ENCODE measurements around the gene RNF224. TPM values are rescaled to one million over a fixed set of nuclear protein-coding genes. Genes with fewer than 3 reads are reported as not detected.

The RNF224 gene
- total and polyA plus RNA-seq, 2 of the 13 experiments (the other 11 are each of a cell fraction or from before 2014, with no cell fraction given) = 0.09 TPM; not detected in 1

DNA sequence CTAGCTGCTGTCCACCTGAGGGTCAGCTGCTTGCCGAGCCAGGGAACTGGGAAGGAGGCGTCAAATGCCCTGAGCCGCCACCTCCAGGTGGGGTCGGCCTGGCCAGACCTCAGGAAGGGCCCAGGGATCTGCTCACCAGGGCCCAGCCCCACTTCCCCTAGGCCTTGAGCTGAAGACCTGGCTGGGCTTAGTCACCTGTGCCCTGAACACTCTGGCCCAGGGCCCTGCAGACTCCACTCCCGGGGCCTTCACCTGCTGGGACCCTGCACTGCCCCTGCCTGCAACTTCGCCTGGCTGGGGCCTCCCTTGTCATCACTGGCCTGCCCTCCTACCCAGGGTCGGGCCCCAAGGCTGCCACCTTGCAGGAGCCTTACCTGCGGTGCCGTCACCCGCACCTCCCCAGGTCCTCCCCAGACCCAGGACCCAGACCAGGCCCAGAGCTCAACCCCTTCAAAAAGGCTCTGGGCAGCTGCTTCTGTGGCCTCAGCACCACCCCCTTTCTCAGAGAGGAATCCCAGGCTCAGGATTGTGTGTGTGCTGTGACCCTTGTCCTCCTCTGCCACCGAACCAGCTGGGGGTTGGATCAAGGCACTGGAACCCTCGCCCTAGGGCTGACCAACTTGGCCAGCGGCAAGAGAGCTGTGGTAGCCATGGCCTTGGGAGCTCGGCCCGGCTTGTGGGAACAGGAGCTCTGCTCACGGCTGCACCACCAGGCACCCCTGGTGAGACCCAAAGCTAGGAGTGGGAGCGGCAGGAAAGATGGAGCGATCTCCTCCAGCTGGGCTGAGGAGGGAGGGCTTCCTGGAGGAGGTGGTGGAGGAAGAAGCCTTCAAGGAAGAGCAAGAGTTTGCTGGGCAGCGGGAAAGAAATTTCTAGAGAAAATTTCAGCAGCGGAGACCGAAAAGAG is 26.7 kb downstream of the RNF224 start (continued):
- TF ChIP-seq, protein P1, sequence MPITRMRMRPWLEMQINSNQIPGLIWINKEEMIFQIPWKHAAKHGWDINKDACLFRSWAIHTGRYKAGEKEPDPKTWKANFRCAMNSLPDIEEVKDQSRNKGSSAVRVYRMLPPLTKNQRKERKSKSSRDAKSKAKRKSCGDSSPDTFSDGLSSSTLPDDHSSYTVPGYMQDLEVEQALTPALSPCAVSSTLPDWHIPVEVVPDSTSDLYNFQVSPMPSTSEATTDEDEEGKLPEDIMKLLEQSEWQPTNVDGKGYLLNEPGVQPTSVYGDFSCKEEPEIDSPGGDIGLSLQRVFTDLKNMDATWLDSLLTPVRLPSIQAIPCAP (CRISPR knock-in tag; IDR thresholded peaks at IDR 0.05; ENCODE audit: low read depth) = no peak

DNA sequence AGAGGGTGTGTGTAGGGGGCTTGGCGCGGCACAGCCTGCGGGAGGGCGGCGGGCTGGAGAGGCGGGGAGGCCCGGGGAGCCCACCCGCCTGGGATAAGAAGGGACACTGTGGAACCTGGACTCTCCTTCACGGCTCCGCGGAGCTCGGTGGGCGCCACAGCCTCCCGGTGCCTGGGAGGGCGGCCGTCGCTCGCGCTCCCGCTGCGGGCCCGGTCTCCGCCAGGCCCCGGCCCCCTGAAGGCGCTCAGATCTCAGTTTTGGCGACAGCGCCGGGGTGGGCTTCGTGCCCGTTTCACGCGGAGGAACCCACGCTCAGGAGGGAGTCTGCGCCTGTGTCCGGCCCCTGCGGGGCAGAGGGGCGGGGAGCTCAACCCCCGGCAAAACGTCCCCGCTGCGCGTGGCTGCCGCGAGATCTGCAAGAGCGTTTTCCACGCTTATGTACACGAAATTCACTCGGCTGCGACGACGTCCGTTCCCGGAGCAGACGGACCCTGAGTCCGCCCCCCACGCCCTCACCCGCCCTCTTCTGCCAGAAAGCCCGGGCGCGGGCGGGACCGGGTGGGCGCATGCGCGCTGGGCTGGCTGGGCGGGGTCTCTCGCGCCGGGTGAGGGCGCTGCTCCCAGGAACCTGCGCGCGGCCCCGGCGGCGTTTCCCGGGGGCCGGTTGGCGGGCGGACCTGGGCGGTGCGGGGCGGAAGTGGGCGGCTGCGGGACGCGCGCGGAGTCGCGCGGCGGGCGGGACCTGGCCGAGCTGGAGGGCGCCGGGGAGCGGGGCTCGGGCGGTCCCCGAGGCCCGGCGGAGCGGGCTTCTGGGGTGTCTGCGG is 27.5 kb downstream of the RNF224 start, which contains the start of gene NELFB:
NELFB (plus strand) TSS at position 704 of the 824 bp plus-strand sequence.
- Histone ChIP-seq H3K9me3 (ENCODE audit: low read length) (no peaks in the 10 kb centered on the region), H3K36me3 (replicated peaks in 1 of 2; ENCODE audit: control insufficient read depth in 1 of 2, insufficient read depth in 2 of 2, low read length in 2 of 2) (peaks cover 11 to 17% of the 10 kb centered on the region in 2 experiments; a peak in 4 of 5 replicates), H3K4me2 (ENCODE audit: low read depth, low read length) (peak within 1 kb of the TSS; percentile 91), H3K79me2 (ENCODE audit: insufficient read depth, low read length) (peaks cover 18% of the 10 kb centered on the region), H3K27me3 (ENCODE audit: control insufficient read depth in 1 of 2, insufficient read depth in 2 of 2, low read length in 2 of 2) (no peaks in the 10 kb centered on the region; a peak in 1 of 5 replicates), H3K27ac (ENCODE audit: extremely low read length, insufficient read depth, low read length) (peak within 1 kb of the TSS; percentile 80), H2AFZ (ENCODE audit: low read length) (no peak within 1 kb of the TSS), H3K9ac (ENCODE audit: insufficient read depth, low read depth, low read length) (peak within 1 kb of the TSS; percentile 86), H3K4me1 (ENCODE audit: insufficient read depth, low read length) (peaks cover 57% of the 10 kb centered on the region), H3K4me3 (replicated peaks in 1 of 3; ENCODE audit: insufficient read depth in 1 of 3, low read depth in 2 of 3, low read length in 3 of 3) (peak within 1 kb of the TSS; percentile 91 to 98 (median 91)), H4K20me1 (ENCODE audit: insufficient read depth, low read length) (no peaks in the 10 kb centered on the region)
- 4% methylated on average over 8 of the region's 105 CpGs for WGBS (ENCODE audit: low lambda C conversion rate)
- DNase-seq (ENCODE audit: low spot score) = peak; percentile 76
- in situ Hi-C loops (cut with HindIII; ENCODE audit: extremely low pct_ligation_motif_present, low pct_unique_long_range_greater_than_20kb) = no loop called here
- BruUV-seq (replicated peaks) = TSS peak; percentile 69
- intact Hi-C loops (cut with micrococcal nuclease; ENCODE audit: unreplicated experiment) = no loop called here
- POLR2A ChIA-PET = interaction anchor here (0.8 to 14.2 kb wide), 15 partner anchors 12 to 199 kb away, joined by 3 to 317 read pairs (median 4); partner anchors contain the start of genes ANAPC2, ENTPD8, EXD3 and NOXA1
- FAIRE-seq = no peak
- peak; percentile 53 for ATAC-seq
- CTCF ChIA-PET (ENCODE audit: low intra/inter-chr PET ratio, low total read pairs) = no interaction called here
- no peak; the same call in none of the 2 replicates for TF ChIP-seq HDAC1 (CRISPR knock-in tag; IDR thresholded peaks at IDR 0.05)
- peak; percentile 89; the same call in 1 of the 2 replicates for TF ChIP-seq KLF12 (CRISPR knock-in tag; IDR thresholded peaks at IDR 0.05; ENCODE audit: borderline replicate concordance)
- no peak for TF ChIP-seq MZF1 (CRISPR knock-in tag; IDR thresholded peaks at IDR 0.05; ENCODE audit: borderline replicate concordance)
- TF ChIP-seq, protein P2, sequence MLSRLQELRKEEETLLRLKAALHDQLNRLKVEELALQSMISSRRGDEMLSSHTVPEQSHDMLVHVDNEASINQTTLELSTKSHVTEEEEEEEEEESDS (CRISPR knock-in tag; IDR thresholded peaks at IDR 0.05; ENCODE audit: borderline replicate concordance) = no peak
- TF ChIP-seq KAT2B (IDR thresholded peaks at IDR 0.05; ENCODE audit: borderline replicate concordance, low read depth, low read length) = no peak
- TF ChIP-seq ZNF761 (CRISPR knock-in tag; conservative IDR thresholded peaks at IDR 0.05) = no peak
- TF ChIP-seq, protein P3, sequence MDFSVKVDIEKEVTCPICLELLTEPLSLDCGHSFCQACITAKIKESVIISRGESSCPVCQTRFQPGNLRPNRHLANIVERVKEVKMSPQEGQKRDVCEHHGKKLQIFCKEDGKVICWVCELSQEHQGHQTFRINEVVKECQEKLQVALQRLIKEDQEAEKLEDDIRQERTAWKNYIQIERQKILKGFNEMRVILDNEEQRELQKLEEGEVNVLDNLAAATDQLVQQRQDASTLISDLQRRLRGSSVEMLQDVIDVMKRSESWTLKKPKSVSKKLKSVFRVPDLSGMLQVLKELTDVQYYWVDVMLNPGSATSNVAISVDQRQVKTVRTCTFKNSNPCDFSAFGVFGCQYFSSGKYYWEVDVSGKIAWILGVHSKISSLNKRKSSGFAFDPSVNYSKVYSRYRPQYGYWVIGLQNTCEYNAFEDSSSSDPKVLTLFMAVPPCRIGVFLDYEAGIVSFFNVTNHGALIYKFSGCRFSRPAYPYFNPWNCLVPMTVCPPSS (IDR thresholded peaks at IDR 0.05) = no peak
- TF ChIP-seq, protein P4, sequence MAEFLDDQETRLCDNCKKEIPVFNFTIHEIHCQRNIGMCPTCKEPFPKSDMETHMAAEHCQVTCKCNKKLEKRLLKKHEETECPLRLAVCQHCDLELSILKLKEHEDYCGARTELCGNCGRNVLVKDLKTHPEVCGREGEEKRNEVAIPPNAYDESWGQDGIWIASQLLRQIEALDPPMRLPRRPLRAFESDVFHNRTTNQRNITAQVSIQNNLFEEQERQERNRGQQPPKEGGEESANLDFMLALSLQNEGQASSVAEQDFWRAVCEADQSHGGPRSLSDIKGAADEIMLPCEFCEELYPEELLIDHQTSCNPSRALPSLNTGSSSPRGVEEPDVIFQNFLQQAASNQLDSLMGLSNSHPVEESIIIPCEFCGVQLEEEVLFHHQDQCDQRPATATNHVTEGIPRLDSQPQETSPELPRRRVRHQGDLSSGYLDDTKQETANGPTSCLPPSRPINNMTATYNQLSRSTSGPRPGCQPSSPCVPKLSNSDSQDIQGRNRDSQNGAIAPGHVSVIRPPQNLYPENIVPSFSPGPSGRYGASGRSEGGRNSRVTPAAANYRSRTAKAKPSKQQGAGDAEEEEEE (CRISPR knock-in tag; IDR thresholded peaks at IDR 0.05; ENCODE audit: borderline replicate concordance) = no peak
- TF ChIP-seq ZNF350 (CRISPR knock-in tag; IDR thresholded peaks at IDR 0.05; ENCODE audit: borderline replicate concordance, low read depth) = no peak
- TF ChIP-seq TBX3 (IDR thresholded peaks at IDR 0.05; ENCODE audit: borderline replicate concordance) = no peak
- no peak for TF ChIP-seq TMF1 (CRISPR knock-in tag; IDR thresholded peaks at IDR 0.05; ENCODE audit: low read depth)
- TF ChIP-seq SIX4 (CRISPR knock-in tag; IDR thresholded peaks at IDR 0.05) = no peak
- no peak for TF ChIP-seq ZNF3 (CRISPR knock-in tag; IDR thresholded peaks at IDR 0.05)
- no peak for TF ChIP-seq EZH2 (conservative IDR thresholded peaks at IDR 0.05; ENCODE audit: low read depth, low read length)
- no peak for TF ChIP-seq ZNF354B (CRISPR knock-in tag; IDR thresholded peaks at IDR 0.05)
